ENCODE results near the gene DGKQ. TPM values are rescaled to one million over a fixed set of nuclear protein-coding genes. Genes with fewer than 3 reads are reported as not detected.
A peak's percentile ranks its signal among the peaks of the same experiment; 100 is the strongest.

DGKQ gene
- total and polyA plus RNA-seq, 2 of the 13 experiments (the other 11 are each of a cell fraction or from before 2014, with no cell fraction given), result 4.5 to 7.2 TPM

GRCh38 chr4:992297-993110 lies 19.1 kb upstream of the DGKQ start (continued):
- TF ChIP-seq CCDC6 (CRISPR knock-in tag; IDR thresholded peaks at IDR 0.05) (peak; percentile 89), TFDP1 (CRISPR knock-in tag; IDR thresholded peaks at IDR 0.05; ENCODE audit: borderline replicate concordance) (peak; percentile 50; the same call in 1 of the 2 replicates), CHCHD3 (CRISPR knock-in tag; IDR thresholded peaks at IDR 0.05) (no peak), TGIF2 (CRISPR knock-in tag; IDR thresholded peaks at IDR 0.05) (peak; percentile 71; the same call in 1 of the 2 replicates), ZNF691 (CRISPR knock-in tag; IDR thresholded peaks at IDR 0.05; ENCODE audit: borderline replicate concordance, low read depth) (peak; percentile 80; the same call in 1 of the 2 replicates), ZNF546 (CRISPR knock-in tag; conservative IDR thresholded peaks at IDR 0.05) (peak; percentile 74), ZSCAN31 (CRISPR knock-in tag; IDR thresholded peaks at IDR 0.05; ENCODE audit: low read depth) (peak; percentile 33), SNAPC4 (CRISPR knock-in tag; IDR thresholded peaks at IDR 0.05) (peak; percentile 34; the same call in 1 of the 2 replicates), POGZ (CRISPR knock-in tag; IDR thresholded peaks at IDR 0.05) (peak; percentile 57), U2AF2 (IDR thresholded peaks at IDR 0.05; ENCODE audit: low read depth, low read length) (0 out of 2 replicates have a peak, but pooled peaks have one; percentile 10), ZBTB8A (CRISPR knock-in tag; IDR thresholded peaks at IDR 0.05; ENCODE audit: borderline replicate concordance, low read depth) (0 out of 2 replicates have a peak, but pooled peaks have one; percentile 27), TOPORS (CRISPR knock-in tag; IDR thresholded peaks at IDR 0.05) (no peak), MAFK (conservative IDR thresholded peaks at IDR 0.05 in 1 of 2, IDR thresholded peaks at IDR 0.05 in 1 of 2; ENCODE audit: low read length in 2 of 2) (no peak), ZNF30 (CRISPR knock-in tag; IDR thresholded peaks at IDR 0.05) (no peak), HBP1 (CRISPR knock-in tag; IDR thresholded peaks at IDR 0.05; ENCODE audit: low read depth) (peak; percentile 90; the same call in 1 of the 2 replicates), ZNF335 (CRISPR knock-in tag; IDR thresholded peaks at IDR 0.05) (peak; percentile 76), NCOA1 (CRISPR knock-in tag; IDR thresholded peaks at IDR 0.05) (peak; percentile 30; the same call in 1 of the 2 replicates), HNF1B (CRISPR knock-in tag; IDR thresholded peaks at IDR 0.05) (peak; percentile 85)
